GM18858 (cell line): ENCODE data around the gene INSYN2B.

Experiments
- ATAC-seq: cut with Tn5 transposase; IDR thresholded peaks from one replicate; pipeline ENCODE4 v1.9.1; 2021; ENCODE audit not compliant: unreplicated experiment

Gene INSYN2B

GRCh38 chr5:169895926-169896325 is 84.4 kb downstream of the INSYN2B start:
- no peak for ATAC-seq

- no peak for ATAC-seq
These were observed 86.7 kb downstream of the INSYN2B start for GRCh38 chr5:169893571-169893970.

DNA sequence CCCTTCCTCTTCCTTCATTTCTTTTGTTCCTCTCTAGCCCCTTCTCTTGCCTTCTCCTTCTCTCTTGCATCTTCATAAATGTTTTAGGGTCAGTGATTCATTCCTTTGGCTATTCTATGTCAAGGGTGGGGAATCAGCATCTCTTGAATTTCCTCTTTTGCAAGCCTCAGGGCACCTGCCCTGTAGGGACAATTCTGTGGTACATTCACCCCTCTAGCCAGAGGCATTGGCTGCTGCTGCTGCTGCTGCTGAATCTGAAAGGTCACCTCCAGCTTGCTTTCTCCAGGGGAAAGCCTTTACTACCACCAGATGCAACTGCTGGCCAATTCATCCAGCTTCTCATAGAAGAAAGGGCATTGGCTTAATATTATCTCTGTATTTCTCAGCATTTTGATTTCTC is 87.3 kb downstream of the INSYN2B start:
- no peak for ATAC-seq

GRCh38 chr5:169889572-169889971 is 90.7 kb downstream of the INSYN2B start:
- no peak for ATAC-seq

GRCh38 chr5:169886677-169887076 is 93.6 kb downstream of the INSYN2B start:
- ATAC-seq = no peak

- no peak for ATAC-seq
These were observed 94.3 kb downstream of the INSYN2B start for GRCh38 chr5:169886033-169886432.

- ATAC-seq = no peak
These were observed 98.5 kb downstream of the INSYN2B start for GRCh38 chr5:169881702-169882303.

DNA sequence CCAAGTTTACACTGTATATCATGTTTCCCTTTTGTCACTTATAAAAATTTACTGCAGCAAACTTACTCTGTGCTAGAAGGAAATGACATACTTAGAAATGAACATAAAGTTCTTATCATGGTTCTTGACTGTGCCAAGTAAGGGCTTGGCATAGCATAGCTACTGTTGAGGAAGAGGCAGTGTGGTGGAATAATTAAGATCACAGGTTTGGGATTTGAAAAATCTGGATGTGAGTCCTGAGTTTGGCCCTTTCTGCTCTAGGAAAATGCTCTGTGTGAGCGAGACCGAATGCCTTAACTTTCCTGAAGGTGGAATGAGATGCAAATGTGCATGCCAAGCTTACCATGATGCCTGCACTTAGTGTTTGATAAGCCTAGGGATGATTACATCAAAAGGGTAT is 99.5 kb downstream of the INSYN2B start:
- no peak for ATAC-seq

- no peak for ATAC-seq
These were observed 100.2 kb downstream of the INSYN2B start for GRCh38 chr5:169880012-169880663.

DNA sequence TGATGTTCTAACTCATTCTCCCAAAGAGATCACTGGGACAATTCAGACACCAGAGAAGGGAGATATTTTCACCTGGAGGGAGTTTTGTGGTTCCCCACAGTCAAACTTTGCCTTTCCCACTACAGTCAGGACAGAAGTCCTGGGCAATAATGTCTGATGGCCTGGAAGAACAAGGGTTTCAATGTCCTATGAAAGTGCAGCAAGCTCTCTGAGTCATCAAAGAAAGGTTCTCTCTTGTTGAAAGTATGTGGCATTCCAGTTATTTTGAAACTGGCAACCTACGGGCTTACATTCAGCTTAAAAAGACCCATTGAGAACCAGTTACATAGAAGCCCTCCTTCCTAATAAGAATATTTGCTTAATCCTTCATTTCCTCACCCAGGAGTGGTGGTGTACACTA is 103.9 kb downstream of the INSYN2B start:
- ATAC-seq = no peak

- no peak for ATAC-seq
These were observed 104.6 kb downstream of the INSYN2B start for GRCh38 chr5:169875731-169876130.

DNA sequence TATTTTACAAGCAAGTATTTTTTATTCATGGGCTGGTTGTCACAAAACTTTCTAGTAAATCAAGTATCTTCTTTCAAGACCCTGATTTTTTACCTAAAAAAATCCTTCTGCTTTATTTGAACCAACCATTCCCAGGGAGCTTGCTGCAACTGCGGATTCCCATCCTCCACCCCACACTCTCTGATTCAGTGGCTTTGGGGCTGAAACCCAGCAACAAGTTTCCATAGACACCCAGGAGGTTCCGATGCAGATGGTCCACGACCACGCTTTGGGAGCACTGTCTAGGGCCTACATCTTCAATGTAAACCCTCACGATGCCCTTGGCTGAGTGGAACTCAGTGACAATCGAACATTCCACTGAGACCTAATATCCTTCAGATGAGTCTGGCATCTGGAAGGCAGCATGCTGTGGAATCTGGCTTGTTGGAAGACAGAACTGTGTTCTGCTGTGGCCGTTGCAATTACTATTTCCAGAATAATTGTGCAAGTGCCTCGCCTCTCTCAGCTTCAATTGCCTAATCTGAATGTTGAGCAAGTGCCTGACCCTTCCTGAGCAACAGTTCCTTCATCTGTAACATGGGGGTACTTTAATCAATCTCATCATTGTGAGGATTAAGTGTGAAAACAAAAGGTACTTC is 105.1 kb downstream of the INSYN2B start:
- ATAC-seq = no peak

DNA sequence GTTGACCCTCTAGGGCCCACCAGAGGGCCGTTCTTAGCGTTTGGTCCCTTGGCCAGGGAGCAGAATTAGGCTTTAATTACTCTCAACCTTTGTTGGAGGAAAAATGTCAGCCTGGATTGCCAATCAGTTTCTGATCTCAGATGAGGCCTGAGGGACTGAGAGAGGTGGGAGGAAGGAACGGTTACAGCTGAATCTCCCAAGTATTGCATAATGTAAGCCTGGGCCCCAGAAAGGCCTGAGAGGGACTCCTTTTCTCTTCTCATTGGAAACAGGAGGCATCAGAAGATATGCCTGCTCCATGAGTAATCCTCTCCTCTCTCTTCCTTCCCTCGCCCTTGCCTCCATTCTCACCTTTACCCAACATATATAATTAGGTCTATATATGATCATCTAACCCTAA is 105.7 kb downstream of the INSYN2B start:
- no peak for ATAC-seq

- ATAC-seq = no peak
These were observed 106.7 kb downstream of the INSYN2B start for GRCh38 chr5:169873642-169874041.

GRCh38 chr5:169871826-169872490 is 108.3 kb downstream of the INSYN2B start:
- ATAC-seq = no peak

DNA sequence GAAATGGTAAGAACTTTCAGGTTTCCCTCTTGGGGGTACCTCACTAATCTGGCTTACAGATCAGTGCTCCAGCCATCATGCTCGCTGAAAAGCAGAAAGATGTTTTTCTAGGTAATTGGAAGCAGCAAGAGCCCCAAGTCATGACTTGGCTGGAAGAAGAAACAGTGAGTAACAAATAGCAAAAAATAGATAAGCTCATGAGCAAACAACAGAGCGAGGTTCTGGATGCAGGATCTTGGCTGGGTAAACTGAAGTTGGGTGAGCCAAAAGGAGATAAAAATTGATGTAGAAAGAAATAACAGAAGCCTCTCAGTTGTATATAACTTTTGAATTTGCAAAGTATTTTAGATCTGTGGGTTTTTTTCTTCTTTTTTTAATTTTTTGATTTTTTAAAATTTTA is 110.1 kb downstream of the INSYN2B start:
- no peak for ATAC-seq

- ATAC-seq = no peak
These were observed 111.2 kb downstream of the INSYN2B start for GRCh38 chr5:169869066-169869465.

DNA sequence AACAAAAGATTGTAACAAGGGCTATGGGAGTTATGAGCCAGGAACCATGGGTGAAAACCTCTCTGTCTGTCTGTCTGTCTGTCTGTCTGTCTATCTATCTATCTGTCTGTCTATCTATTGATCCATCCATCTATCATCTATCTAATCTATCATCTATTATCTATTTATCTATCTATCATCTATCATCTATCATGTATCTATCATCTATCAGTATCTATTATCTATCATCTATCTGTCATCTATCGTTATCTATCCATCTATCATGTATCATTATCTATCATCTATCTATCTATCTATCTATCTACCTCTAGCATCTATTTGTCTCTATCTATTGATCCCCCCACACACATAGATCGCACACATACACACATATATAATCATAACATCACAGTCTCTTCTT is 112.9 kb downstream of the INSYN2B start:
- ATAC-seq = no peak

DNA sequence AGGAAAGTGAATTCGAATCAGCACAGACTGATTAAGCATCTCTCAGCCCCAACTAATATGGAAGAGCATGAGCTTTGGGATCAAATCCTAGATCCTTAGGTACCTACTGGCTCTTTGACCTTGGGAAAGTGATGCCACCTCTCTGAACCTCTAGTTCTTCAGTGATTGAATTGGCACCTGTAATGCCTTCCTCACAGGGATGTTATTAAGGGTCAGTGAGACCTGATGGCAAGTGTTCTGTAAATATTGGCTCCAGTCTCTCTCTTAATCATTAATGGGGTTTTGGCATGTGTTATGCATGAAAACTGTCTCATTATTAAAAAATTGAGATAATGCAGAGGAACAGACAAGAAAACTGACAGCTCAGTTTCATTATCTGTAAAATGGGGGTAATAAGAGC is 115.8 kb downstream of the INSYN2B start:
- no peak for ATAC-seq

DNA sequence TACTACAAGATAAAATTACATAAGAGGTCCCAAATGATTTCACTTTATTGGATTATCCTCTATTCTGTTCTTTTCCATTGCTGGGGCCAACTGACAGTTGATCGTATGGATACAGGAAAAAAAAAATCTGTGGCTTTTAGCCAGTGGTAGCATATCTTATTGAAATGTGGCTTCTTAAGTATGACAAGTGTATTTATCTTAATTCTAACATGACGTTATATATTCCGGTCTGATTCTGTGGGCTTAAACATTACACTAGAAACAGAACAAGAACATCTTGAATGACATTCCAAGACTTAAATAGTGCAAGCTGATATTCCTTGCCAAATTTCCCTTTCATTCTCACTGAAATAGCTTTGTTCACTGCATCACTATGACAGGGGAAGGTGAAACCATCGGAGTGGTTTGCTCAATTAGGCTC is 117.9 kb downstream of the INSYN2B start:
- ATAC-seq = no peak

DNA sequence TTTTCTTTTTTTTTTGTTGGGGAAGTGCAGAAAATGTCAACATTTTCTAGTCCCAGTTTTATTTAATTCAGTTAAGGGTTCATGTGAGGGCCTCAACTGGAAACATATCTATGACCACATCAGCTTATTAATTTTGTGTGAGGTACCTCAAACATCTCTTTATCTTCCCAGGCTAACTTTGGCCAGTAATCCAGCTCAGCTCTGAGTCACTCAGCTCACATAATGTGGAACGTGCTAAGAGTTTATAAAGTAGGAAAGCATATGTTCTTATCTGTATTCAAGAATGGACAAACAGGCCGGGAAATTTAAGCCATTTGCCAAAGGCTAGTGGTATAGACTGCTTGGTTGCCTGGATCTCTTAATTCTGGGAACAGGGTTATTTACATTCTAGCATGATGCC is 118.4 kb downstream of the INSYN2B start:
- no peak for ATAC-seq

DNA sequence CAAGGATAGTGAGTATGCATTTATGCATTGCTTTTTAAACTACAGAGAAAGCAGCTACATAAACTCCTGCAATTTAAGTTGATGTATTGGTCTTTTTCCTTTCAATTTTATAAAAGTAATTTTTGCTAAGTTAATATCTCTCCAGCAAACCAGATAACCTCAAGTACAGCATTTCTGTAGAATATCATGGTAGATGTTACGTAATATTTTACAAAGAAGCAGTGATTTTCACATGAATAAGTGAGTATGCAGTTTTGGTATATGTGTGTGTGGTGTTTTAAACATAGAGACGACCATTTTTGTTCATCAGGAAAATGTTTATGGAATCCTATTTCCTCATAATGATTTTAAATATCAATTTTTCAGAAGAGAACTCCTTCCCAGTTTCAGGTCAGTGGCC is 118.9 kb downstream of the INSYN2B start:
- no peak for ATAC-seq
